Frontal cortex (tissue), 4 donors: ENCODE results near the gene BAZ2B. TPM values are rescaled to one million over a fixed set of nuclear protein-coding genes. Genes with fewer than 3 reads are reported as not detected.

Source experiments
- DNase-seq, 2 donors: peaks; one replicate each; pipeline ENCODE4 v3.0.0; 2012; ENCODE audit warnings: low spot score in 2 of 2
- FAIRE-seq: peaks from 2 replicates; lab custom pipeline; 2012; peaks lifted over from hg19 to GRCh38; lab: Jason Lieb, UNC
- small RNA-seq: library from RNA; depleted of rRNA; stranded (forward); fragments of <200 nt; gene quantifications from one replicate; pipeline ENCODE3, GENCODE V24; 2014
- total RNA-seq: library from RNA; depleted of rRNA; stranded (reverse); fragments of >200 nt; gene quantifications from one replicate; pipeline ENCODE4 v1.2.3, GENCODE V29; 2014
- donor health status: control.
- donor health status: control.
- donor health status: control.

Gene BAZ2B
- total RNA-seq, 1 donor from 2014 or later = 192 TPM

- DNase-seq (peak; percentile 94 to 95), FAIRE-seq (no peak)
These were observed 329.5 kb downstream of the BAZ2B start for GRCh38 chr2:159286709-159287441.

GRCh38 chr2:159285929-159286708 is 330.2 kb downstream of the BAZ2B start, which contains the start of gene WDSUB1:
TSS of gene WDSUB1 (minus strand) at chr2:159286703. CDS start at chr2:159283069, 3,634 bp downstream.
- FAIRE-seq (no peak), DNase-seq (peak; percentile 26 to 36)

GRCh38 chr2:159285433-159285832 is 330.9 kb downstream of the BAZ2B start:
- no peak for FAIRE-seq
- no peak for DNase-seq

GRCh38 chr2:159283529-159283928 is 332.8 kb downstream of the BAZ2B start:
- no peak for DNase-seq
- FAIRE-seq = no peak

GRCh38 chr2:159281002-159281401 is 335.3 kb downstream of the BAZ2B start:
- FAIRE-seq = no peak
- DNase-seq = no peak

- DNase-seq (no peak), FAIRE-seq (no peak)
These were observed 336.6 kb downstream of the BAZ2B start for GRCh38 chr2:159279700-159280099.

GRCh38 chr2:159275111-159275510 is 341.2 kb downstream of the BAZ2B start:
- FAIRE-seq = no peak
- no peak for DNase-seq

- FAIRE-seq (no peak), DNase-seq (no peak)
These were observed 344.2 kb downstream of the BAZ2B start for GRCh38 chr2:159272156-159272555.

- FAIRE-seq = no peak
- DNase-seq = no peak
These were observed 345.5 kb downstream of the BAZ2B start for GRCh38 chr2:159270744-159271379.

Small RNA genes within 50 kb of the gene (small RNA-seq; reads per million reads assigned to genes)
- gene RF00019 = not detected

Other genes starting within 250 kb of the BAZ2B start
- gene MARCHF7, start 96.0 kb upstream of the BAZ2B start, total RNA-seq = 121 TPM
- 1.6 TPM for gene CD302, start 181.7 kb upstream of the BAZ2B start, total RNA-seq